DMS114 treated with DMSO at 0.1 percent for 48 hours (cell line): Measurements from ENCODE around the gene FAM229B.
"Not testable (repeated sequence)": the region's sequence is repeated elsewhere in the genome, so short reads cannot be mapped to it uniquely, and the experiment has no call there.

Experiments used
- DNase-seq: peaks from one replicate; lab custom pipeline; 2025; ENCODE audit not compliant: unreplicated experiment; lab: John Stamatoyannopoulos, UW

Gene FAM229B

DNA sequence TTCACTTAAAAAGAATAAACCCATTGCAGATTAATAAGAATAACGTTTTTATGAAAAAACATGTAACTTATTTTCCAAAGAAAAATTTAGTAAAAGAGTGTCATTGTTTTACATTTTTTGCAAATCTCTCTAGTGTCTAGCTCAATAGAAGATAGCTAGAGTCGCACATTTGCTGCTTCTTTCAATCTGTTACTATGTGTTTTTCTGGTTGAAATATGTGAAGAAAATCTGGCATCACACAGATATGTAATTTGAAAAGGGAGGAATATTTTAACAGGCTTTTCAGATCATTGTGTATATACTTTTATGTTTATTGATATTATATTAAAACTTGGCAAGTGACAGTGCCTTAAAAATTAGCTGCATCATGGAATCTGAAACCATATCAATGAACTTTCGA lies 24.4 kb upstream of the FAM229B start:
- no peak for DNase-seq

GRCh38 chr6:112065426-112065986 lies 21.9 kb upstream of the FAM229B start:
- no peak for DNase-seq

DNA sequence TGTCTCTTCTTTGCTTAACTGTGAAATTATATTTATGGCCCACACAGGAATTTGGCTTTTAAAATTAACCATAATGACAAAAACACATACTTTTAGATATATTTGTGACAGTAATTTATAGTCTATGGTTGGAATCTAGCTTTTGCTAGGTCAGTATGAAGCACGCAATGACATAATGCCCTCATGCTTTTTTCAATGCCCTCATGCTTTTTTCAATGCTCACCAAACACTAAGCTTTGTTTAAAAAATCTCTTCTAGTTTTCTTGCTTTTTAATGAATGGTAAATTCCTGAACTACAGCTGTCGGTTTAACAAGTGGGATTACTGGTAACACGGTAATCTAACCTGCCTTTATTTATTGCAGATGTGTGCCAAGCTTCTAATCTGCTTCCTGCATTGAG lies 20.8 kb upstream of the FAM229B start:
- DNase-seq = no peak

- no peak for DNase-seq
Measured at GRCh38 chr6:112081569-112081968, 5.8 kb upstream of the FAM229B start.

GRCh38 chr6:112085286-112086065 lies 1.9 kb upstream of the FAM229B start:
- no peak for DNase-seq

- peak; percentile 33 for DNase-seq
Measured at GRCh38 chr6:112086744-112087135, 651 bp upstream of the FAM229B start.

DNA sequence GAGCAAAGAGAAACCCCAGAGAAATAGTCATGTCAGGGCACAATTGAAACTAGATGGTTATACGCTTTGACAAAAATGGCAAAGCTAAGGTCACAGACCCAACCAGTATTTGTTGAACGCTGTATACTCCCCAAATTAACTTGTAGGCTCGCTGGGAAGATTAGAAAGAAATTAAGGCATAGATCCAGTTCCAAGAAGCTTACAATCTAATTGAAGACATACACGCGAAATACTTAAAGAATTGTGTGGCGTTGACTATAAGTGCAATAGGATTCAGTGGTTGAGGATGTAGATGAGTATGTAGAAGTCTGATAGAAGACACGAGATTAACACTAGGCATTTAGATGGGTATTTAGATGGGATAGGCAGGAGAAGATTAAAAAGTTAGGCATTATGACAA lies 525 bp downstream of the FAM229B start:
- DNase-seq = no peak

DNA sequence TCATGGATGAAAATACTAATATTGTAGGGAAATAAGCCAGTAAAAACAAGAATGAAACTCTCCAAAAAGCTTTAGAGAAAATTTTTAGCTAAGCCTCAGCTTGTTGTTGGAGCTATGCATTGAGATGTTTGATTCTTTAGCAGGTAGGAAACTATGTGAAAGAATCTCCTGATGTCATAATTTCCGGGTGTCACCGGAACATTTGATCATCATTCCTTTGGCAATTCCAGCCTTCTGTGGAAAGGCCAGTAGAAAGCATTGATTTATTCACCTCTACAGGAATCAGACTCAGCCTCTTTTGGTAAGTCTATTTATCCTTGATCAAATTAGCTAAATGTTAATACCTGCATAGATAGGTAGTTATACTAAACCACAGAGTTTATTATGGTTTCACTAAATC lies 9.5 kb downstream of the FAM229B start:
- no peak for DNase-seq

- no peak for DNase-seq
Measured at GRCh38 chr6:112100561-112100960, 13.2 kb downstream of the FAM229B start.

DNA sequence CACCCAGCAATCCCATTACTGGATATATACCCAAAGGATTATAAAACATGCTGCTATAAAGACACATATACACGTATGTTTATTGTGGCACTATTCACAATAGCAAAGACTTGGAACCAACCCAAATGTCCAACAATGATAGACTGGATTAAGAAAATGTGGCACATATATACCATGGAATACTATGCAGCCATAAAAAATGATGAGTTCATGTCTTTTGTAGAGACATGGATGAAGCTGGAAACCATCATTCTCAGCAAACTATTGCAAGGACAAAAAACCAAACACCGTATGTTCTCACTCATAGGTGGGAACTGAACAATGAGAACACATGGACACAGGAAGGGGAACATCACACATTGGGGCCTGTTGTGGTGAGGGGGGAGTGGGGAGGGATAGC lies 18.6 kb downstream of the FAM229B start:
- DNase-seq = not testable (repeated sequence)

DNA sequence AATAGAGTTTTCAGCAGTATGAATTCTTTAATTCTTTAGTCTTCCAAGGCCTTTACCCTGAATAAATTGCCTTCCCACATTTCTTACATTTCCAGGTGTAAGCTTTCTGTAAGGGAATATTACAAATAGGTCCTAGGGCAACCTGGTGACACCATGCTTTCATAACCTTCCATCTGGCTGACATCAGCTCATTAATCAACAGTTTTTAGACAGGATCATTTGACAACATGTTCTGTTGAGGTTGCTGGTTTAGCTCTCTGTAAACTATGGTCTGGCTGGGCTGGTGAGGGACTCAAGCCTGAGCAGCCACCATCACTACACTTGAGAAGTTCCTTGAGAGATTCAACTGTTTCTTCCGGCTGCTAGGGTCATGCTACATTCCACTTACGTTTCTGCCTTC lies 19.2 kb downstream of the FAM229B start:
- no peak for DNase-seq

DNA sequence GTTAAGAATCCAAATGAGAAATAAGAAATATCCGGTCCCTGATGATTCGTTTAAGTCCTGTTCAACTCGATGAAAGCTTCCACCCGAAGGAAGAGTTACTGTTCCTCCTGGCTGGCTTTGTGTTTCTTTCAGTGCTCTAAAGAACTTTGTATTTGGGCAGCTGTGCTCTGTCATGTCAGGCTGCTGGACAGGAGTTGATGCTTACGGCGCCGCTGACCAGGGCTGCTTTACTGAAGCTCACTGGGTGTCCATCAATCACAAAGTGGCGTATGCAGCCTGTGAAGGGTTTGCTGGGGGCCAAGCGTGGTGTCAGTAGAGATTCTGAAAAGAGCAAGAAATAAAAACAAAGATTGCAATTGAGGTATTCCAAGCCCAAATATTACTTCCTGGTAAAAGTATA lies 21.9 kb downstream of the FAM229B start:
- DNase-seq = no peak

GRCh38 chr6:112113431-112113830 lies 26.0 kb downstream of the FAM229B start:
- no peak for DNase-seq

DNA sequence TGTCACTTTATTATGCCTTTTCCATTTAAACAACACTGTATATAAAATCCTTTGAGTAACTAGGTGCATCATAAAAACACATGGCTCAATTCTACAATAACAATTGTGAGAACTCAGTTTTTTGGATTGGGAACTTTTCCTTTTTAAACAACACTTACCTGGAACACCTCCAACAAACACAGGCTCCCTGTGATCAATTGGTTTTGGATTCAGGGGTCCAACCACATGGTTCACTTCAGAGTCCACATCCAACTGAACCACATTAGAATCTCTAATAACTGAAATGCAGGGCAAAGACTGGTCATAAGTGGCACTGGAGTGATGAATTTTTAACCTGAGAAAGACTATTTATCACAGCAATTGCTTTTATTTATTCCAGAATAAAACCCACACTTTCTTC lies 26.5 kb downstream of the FAM229B start:
- DNase-seq = no peak

GRCh38 chr6:112114577-112115223 lies 27.3 kb downstream of the FAM229B start:
- DNase-seq = no peak

- no peak for DNase-seq
Measured at GRCh38 chr6:112116221-112116620, 28.8 kb downstream of the FAM229B start.

GRCh38 chr6:112117554-112117953 lies 30.2 kb downstream of the FAM229B start:
- no peak for DNase-seq

GRCh38 chr6:112118034-112118433 lies 30.6 kb downstream of the FAM229B start:
- no peak for DNase-seq

DNA sequence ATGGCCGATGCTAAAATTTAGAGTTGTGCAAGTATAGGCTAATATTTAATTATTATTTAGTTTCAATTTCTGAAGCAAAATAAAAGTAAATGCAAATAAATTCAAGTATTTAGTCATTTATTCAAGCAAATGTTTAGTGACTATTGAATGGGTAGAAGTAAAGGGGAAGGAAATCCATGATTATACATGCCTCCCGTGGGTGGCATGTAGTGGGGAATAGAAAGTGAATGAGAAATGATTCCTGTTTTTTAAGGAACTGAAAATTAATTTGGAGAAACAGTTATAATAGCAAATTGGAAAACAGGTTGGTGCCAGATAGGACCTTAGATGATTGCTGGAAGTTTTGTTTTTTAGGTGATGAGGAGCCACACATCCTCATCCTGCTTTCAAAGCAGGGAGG lies 35.4 kb downstream of the FAM229B start:
- DNase-seq = no peak

GRCh38 chr6:112123982-112124381 lies 36.6 kb downstream of the FAM229B start:
- DNase-seq = no peak

DNA sequence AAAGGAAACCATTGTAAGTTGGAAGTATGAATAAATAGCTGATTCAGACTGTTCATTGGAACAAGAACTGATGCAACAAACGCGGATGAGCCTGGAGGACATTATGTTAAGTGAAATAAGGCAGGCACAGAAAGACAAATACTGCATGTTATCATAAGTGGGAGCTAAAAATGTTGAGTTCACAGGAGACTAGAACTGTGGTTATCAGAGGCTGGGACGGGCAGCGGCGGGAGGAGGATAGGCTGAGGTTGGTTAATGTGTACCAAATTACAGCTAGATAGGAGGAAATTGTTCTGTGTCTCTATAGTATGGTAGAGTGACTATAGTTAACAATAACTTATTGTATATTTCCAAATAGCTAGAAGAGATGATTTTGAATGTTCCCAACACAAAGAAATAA lies 40.8 kb downstream of the FAM229B start:
- DNase-seq = no peak

DNA sequence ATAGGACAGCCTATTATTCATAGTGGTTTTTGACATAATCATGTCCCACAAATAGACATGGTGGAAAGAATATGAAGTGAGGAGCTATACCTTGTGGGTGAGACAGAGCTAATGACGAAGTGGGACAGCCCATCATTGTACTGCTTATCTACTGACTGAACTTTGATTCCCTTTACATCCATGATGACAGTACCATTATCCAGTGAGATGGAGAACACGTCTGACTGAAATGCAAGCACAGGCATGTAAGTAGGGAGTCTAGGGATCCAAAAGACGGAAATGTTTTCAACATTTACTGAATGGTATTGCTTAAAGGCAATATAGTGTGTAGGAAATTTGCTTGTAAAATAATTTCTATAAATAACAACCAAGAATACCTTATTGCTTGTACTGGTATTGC lies 43.5 kb downstream of the FAM229B start:
- no peak for DNase-seq
